ENCODE measurements around the gene FAM187B. TPM values are rescaled to one million over a fixed set of nuclear protein-coding genes. Genes with fewer than 3 reads are reported as not detected.

Gene FAM187B
- total RNA-seq (not detected), polyA plus RNA-seq (not detected)

DNA sequence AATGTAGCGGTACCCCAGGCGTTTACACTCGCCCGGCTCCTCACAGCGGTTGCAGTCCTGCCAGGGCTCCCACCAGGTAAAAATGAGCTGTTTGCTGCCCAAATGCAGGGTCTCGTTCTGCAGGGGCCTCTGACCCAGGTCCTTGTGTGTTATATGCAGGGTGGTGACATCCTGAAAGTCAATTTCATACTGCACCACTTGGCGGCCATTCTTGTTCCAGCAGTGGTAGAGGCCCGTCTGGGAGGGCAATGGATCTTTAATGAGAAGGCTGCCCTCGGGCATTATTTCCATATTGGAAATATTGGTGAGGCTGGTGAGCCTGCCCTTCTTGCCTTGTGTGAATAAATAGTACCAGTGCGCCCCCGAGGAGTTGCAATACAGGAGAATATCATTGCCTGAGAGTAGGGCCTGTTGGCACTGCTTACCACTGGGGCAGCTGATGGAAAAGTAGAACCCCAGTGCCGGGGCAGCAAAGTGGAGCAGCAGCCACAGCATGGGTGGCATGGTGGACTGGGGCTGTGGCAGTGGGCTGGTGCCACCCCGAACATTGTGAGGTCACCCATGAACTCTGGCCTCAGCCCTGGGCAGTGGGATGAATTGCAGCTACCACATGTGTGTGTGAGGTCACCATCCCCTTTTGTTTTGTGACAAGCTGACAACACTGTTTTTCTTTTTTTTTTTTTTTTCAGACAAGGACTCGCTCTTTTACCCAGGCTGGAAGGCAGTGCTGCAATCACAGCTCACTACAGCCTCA is at the start of gene FAM187B:
TSS of gene FAM187B (minus strand) at position 563 of the 754 bp plus-strand sequence. CDS start at position 504, 59 bp downstream.
- no peak within 1 kb of the TSS for H3K27ac ChIP-seq
- 85 to 87% methylated on average over 14 of the region's 14 CpGs for WGBS, 2 donors
- H3K4me1 ChIP-seq, result no peaks in the 10 kb centered on the region
- TF ChIP-seq CTCF (IDR thresholded peaks at IDR 0.05), result no peak
- no peaks in the 10 kb centered on the region for H3K36me3 ChIP-seq
- no peak within 1 kb of the TSS for H3K4me3 ChIP-seq
- DNase-seq (peak in 2 of 6 donors; percentile 33 to 36), ATAC-seq (no peak), FAIRE-seq (no peak)
- intact Hi-C loops (cut with DNase I), result no loop called here
- no peaks in the 10 kb centered on the region for H3K27me3 ChIP-seq
- H3K9me3 ChIP-seq, result no peaks in the 10 kb centered on the region

- ATAC-seq (no peak), FAIRE-seq (no peak), DNase-seq (peak in 1 of 6 donors; percentile 28)
- no peaks in the 10 kb centered on the region for H3K9me3 ChIP-seq
- 93 to 97% methylated on average over 28 of the region's 28 CpGs for WGBS, 2 donors
- H3K27ac ChIP-seq, result no peak overlapping the region
- peaks cover 0 to 43% (median 8%) of the 10 kb centered on the region in 3 donors for H3K36me3 ChIP-seq
- no peak overlapping the region for H3K4me3 ChIP-seq
- H3K4me1 ChIP-seq, result peaks cover 0 to 10% (median 0%) of the 10 kb centered on the region in 3 donors
- TF ChIP-seq CTCF (IDR thresholded peaks at IDR 0.05), result no peak
- intact Hi-C loops (cut with DNase I), result no loop called here
- no peaks in the 10 kb centered on the region for H3K27me3 ChIP-seq
Observed at GRCh38 chr19:35276706-35277281, 48.3 kb upstream of the FAM187B start.

GRCh38 chr19:35274323-35274722 is 45.8 kb upstream of the FAM187B start:
- intact Hi-C loops (cut with DNase I), result no loop called here
- 88 to 94% methylated on average over 5 of the region's 5 CpGs for WGBS, 2 donors
- Histone ChIP-seq H3K27ac (no peak overlapping the region), H3K4me1 (peaks cover 3 to 7% (median 6%) of the 10 kb centered on the region in 3 donors), H3K36me3 (peaks cover 0 to 57% (median 16%) of the 10 kb centered on the region in 3 donors), H3K4me3 (no peak overlapping the region), H3K27me3 (no peaks in the 10 kb centered on the region), H3K9me3 (no peaks in the 10 kb centered on the region)
- ATAC-seq (no peak), FAIRE-seq (no peak), DNase-seq (no peak)
- no peak for TF ChIP-seq CTCF (IDR thresholded peaks at IDR 0.05)

DNA sequence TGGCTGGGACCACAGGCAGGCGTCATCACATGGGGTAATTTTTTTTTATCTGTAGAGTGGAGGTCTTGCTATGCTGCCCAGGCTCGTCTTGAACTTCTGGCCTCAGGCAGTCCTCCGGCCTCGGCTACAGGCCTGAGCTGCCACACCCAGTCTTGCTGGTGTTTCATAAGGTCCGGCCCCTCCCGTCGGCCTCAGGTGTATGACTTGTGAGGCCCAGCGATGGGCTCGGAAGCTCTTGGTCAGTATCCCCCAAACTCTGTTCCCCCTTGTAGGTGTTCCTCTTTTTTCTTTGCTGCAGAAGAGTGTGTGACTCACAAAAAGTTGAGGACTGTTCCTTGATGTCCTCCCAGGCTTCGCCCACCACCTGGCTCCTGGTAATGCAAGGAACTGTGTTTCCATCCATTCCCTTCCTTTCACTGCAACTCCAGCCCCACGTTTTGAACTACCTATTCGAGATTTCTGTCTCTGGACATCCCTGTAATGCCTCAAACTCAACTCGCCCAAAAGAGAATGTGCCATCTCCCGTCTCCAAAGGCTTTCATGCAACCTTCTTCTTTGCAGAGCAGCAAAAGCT is 45.2 kb upstream of the FAM187B start:
- Histone ChIP-seq H3K4me1 (peaks cover 3 to 7% (median 6%) of the 10 kb centered on the region in 3 donors), H3K9me3 (no peaks in the 10 kb centered on the region), H3K27me3 (no peaks in the 10 kb centered on the region), H3K4me3 (no peak overlapping the region), H3K27ac (no peak overlapping the region), H3K36me3 (peaks cover 0 to 51% (median 12%) of the 10 kb centered on the region in 3 donors)
- intact Hi-C loops (cut with DNase I), result no loop called here
- TF ChIP-seq CTCF (IDR thresholded peaks at IDR 0.05), result no peak
- DNase-seq, result no peak
- no peak for ATAC-seq
- WGBS, 2 donors, result 74 to 79% methylated on average over 14 of the region's 14 CpGs
- no peak for FAIRE-seq

Data from pancreas (tissue), 10 donors.